GM19463 (cell line): ENCODE results near the gene LCMT1.
"Not testable (repeated sequence)": the region's sequence is repeated elsewhere in the genome, so short reads cannot be mapped to it uniquely, and the experiment has no call there.

ENCODE experiments used
- ATAC-seq: cut with Tn5 transposase; IDR thresholded peaks from one replicate; pipeline ENCODE4 v1.9.1; 2021; ENCODE audit warnings: mild to moderate bottlenecking, moderate library complexity; ENCODE audit not compliant: unreplicated experiment

Gene LCMT1

DNA sequence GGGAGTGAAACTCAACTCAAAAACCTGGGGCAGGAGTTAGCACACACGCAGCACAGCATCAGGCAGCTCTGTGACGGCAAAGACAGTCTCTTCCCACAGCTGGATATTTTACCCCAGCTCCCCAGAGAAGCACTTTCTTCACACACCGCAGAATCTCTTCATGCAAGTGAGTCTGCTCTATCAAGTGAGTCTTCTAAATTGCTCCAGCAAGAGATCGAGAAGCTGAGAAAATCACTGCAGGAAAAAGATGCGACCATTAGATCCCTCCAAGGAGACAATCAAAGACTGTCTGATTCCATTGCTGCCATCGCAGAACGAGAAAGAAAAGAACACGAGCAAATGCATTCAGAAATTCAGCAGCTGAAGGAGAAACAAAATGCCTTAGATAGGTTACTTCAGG lies 16.9 kb upstream of the LCMT1 start:
- ATAC-seq: no peak

DNA sequence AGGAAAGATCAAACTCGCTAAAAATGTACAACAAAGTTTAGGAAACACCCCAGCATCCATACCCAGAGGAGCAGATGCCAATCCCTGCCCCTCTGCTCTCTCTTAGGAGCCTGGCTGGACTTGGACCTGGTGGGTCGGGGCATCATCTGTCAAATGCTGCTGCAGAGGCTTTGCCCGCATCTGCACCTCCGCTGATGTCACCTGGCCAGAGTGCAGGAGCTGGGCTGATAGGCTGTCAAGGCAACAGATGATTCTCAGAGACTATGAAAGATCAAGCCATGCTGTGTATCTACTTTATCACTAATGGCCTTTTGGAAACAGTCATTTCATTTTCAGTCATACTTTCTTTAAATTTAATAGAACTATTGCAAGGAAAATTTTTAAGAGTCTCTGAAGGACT lies 15.9 kb upstream of the LCMT1 start:
- ATAC-seq: no peak

DNA sequence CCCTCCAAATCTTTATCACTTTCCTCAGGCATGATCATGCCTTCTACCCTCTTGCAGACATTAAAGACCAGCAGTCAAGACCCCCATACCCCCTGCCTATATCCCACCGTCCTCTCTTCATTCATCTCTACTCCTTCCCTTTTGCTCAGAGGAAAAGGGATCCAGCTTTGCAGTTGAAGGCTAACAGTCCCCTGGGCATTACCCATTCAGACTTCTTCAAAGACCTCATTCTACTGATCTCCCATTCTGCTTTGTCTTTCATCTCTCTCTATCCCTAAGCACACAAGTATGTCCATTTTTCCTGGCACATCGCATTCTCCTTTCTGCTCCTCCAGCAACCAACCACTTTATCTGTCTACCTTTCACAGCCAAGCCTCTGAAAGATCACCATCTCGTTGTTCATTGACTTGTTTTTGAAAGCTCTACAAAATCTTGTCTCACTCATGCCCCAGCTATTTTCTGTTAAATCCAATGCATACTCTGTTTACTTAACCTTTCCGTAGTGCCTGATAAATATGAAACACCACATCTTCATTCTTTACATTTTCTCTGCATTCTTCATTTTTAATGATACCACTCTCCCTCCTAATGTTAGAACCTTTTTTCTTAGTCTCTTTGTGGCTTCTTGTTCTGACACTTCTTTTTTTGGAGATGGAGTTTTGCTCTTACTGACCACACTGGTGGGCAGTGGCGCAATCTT lies 14.1 kb upstream of the LCMT1 start:
- no peak for ATAC-seq

DNA sequence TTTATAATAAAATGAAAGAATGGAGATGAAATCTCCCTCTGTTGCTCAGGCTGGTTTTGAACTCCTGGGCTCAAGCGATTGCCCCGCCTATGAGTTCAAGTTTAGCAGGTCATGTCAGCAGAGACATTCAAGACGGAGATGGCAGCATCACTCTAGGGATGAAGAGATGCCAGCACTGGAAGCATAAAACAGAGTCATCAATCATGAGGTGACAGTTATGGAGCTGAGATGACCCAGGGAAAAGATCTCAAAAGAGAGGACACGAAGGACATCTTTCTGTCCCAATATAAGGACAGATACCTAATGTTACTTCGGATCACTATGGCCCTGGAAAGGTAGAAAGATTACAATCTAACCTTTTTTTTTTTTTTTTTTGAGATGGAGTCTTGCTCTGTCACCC lies 11.0 kb upstream of the LCMT1 start:
- ATAC-seq: no peak

DNA sequence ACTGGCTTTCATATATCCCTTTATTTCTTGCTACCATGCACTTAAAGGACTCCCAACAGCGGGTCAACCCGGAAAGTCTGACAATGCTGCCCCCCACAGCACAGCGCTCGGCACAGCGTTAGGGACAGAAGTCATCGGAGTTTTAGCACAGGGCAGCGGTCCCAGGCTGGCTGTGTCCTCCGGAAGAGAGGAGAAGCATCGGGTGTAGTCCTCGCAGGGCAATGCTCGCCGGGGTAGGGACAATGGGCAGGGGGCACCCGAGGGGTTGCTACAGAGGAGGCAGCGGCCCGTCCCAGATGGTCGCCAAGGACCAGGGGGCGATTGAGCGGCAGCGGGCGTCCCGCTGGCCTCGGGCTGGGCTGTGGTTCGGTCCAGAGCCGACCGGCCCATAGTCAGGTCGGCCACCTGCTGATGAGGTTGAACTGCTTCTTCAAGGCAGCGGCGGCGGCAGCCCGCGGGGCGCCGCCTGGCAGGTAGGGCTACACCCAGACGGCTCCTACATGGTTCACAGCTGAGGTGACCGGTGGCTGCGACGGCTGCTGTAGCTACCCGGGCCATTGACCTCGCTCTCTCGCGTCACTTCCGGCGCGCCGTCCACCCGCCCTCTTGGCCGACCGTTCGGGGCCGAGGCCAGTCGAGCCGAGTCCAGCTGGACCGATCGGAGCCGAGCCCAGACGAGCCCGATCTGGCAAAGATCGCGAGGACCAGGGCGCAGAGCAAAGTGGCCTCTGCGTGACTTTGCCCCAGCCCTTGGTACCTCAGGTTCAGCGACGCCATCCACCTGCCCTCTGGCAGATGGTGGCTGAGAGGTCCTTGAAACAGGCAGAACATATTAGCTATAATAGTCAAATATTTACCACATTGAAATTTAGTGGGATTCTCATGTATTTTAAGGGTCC lies 4.7 kb upstream of the LCMT1 start:
- peak; percentile 48 for ATAC-seq

DNA sequence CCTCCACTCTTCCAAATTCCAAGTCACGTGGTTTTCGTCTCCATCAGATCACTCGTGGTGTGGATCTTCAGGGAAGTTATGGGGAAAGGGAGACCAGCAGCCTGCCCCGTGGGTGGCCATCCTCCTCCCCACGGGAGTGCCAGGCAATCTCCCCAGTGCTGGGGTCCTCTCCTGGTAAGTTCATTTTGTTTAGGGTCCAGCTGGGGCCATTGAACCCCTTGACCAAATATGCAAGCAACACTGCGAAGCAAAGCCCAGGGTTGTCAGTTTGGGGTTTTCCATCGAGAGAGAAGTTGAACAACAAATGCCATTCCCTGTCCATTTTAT lies 4.1 kb upstream of the LCMT1 start:
- no peak for ATAC-seq

DNA sequence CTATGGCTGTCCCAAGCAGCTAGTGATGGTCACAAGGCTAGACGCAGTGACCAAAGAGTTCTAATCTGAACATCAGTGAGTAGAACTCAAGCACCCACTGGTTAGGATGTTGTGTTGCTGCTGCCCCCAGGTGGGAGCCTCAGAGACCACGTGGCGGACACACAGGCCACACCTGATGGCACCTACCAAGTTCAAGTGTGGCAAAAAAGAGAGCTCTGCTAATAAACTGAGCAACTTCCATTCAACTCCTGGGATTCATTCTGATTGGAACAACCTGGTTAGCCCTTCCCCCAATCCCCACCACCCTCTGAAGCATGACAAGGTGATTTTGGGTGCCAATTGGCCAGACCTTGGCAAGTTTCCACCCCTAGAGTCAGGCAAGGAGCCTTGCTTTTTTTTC lies 3.5 kb upstream of the LCMT1 start:
- ATAC-seq: no peak

DNA sequence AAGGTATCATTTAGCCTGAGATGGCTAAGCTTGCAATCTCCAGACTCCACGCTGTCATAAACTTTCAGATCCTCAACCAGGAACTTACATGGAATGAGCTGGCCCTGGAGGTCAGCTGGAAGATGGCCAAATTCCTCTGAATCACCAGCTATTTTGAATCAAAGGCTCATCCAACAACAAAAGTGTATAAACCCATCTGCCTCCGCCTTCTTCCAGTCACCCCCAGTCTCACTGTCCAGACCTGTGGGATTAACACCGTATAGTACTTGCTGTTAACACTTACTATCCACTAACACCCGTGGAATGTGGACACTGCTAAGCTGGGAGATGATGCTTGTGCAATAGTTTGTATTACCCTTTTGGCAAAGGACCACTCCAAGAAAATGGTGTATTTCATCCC lies 1.9 kb upstream of the LCMT1 start:
- no peak for ATAC-seq

DNA sequence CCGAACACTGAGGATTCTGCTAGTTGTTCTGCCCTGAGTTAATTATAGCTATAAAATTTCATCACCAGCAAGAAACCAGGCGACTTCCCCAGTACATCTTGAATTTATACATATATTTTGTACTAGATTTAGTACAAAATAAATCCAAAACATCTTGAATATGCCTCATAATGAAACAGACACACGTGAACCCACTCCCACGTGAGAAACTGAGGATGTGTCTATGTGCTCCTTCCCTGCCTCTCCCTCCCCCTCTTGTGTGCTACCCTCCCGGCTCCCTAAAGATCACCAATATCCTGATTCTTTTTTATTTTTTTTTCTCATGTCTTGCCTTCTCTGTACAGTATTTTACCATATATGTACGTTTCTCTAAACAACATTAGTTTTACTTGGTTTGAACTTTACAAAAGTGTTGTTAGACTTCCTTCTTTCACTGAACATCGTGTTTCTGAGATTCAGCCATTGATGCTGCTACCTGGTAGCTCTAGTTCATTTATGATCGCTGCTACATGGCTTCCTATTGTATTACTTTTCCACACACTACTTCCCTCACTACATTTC lies 1.1 kb upstream of the LCMT1 start:
- ATAC-seq: no peak

DNA sequence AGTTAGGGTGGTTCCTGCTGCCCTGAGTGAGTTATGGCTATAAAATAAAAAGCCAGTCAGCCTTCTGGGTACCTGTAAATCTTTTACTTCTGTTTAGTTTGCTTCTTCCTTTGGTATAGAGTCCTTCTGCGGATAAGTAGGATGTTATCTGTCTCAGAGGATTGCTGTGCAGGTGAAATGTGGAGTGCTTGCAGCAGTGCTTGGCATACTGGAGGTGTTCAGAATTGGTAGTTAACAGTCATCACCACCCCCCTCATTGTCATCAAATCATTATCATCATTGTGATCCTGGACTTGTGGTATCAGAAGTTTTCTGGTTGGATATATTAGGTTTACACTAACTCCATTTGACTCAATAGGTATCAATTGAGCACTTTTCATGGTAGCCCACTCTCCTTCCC lies 2.6 kb downstream of the LCMT1 start:
- ATAC-seq: no peak

DNA sequence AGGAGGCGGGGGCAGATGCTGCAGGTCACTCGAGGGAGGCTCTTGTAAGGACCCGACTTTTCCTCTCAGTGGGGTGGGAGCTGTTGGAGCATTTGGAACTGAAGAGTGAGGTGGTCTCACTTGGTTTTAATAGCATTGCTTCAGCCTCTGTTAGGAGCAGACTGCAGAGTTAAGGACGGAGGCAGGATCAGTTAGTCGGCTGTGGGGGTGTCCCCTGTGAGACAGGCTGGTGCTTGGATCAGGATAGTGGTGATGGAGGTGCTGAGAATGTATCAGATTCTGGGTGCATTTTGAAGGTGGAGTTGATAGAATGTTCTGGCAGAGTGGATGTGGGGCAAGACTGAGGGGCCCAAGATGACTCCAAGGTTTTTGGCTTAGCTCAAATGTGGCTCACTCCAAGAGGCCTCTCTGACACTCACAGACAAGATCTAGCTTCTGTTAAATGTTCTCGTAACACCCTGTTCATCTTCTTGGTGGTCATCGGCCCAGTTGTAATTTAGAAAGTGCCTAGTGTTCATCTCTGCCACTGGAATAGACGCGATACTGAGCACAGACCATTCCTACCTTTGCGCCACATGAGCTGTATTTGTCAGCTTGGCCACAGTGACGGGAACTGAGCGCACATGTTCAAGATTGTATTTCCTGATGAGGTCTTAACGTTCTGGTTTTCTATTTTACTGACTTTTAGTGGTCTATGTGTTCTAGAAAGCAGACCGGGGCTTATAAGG lies 7.5 kb downstream of the LCMT1 start:
- no peak for ATAC-seq

DNA sequence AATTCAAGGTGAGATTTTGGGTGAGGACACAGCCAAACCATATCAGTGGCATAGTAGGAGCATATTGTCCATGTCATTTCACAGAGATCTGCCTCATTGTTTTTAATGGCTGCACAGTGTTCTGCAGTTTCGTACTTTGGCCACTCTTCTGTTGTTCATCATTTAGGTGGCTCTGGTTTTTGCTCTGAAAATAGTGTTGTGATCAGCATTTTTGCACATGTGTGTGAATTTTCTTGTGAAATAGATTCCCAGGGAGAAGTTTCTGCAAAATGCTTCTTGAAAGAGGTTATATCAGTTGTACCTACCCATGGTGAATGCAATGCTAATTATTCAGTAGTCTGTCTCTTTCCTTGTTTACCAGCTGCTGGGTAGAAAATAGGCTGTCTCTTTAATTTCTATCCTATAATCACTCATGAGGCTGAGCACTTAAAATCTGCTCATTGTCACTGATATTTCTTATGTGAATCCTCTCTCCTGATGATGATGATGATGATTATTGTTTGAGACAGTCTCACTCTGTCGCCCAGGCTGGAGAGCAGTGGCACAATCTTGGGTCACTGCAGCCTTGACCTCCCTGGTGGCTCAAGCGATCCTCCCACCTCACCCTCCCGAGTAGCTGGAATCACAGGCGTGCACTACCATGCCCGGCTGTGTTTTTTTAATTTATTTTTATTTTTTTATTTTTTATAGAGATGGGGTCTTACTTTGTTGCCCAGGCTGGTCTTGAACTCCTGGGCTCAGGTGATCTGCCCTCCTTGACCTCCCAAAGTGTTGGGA lies 10.5 kb downstream of the LCMT1 start:
- ATAC-seq: no peak

DNA sequence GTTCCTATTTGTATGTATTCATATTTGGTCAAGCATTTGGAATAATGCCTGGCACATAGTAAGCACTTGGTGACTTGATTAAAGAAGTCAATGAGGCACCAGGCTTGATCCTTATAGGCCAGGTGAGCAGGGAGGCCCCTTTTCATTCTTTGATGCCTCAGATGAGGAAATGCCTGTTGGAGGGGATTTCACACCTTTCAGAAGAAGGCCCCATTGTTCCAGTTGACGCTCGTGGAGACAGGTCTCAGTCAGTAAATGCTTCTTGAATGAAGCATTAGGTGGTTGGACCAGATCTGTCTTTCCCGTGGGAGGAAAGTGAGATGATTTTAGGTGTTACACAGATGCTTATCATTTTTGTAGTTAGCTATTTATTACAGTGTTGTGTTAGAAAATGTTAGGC lies 13.0 kb downstream of the LCMT1 start:
- ATAC-seq: no peak

DNA sequence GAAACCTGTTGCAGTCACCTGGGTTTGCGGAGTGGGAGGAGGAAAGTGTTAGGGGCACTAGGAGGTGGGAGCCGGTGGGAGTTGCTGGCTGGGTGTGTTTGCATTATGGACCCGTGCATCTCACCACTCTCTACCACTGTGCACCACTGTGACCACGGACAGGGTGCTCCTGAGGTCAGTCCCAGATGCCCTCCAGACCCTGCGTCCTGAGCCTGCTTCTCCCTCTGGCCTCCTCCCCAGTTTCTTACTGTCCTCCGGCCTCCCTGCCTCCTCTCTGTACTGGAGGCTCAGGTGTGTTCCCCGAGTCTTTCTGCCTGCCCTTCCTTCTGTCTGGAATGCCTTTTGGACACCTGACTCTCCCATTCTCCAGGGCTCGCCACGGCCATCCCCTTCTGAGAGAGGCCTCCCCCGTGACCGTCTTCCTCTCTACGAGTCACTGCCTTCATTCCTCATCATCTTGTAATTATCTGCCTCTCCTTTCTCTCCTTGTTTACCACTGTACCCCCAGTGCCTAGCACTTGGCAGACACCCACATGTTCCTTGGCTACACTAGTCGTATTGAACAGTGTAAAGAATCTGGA lies 14.6 kb downstream of the LCMT1 start:
- ATAC-seq: not testable (repeated sequence)

DNA sequence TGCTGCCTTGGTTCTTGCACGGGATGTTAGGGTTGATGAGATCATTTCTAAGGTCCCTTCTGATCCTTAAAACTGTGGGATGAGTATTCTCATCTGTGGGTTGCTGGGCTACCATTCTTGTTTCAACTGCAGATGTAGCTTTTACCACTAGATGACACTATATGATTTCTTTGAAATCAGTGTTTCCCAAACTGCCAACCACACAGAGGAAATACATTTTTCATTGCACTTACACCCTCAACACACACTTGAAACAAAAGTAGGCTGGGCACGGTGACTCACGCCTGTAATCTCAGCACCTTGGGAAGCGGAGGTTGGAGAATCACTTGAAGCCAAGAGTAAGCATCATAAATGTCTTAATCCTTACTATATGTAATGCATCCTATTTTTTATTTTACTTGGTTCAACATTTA lies 15.3 kb downstream of the LCMT1 start:
- ATAC-seq: no peak

DNA sequence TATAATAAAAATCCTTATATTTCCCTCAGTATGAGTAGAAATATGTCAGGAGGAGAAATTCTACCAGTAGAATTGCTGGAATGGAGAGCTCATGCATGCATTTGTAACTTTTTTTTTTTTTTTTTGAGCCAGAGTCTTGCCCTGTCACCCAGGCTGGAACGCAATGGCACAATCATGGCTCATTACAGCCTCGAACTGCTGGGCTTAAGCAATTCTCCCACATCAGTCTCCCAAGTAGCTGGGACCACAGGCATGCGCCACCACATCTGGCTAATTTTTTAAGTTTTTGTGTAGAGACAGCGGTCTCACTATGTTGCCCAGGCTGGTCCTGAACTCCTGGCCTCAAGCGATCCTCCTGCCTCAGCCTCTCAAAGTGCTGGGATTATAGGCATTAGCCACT lies 21.2 kb downstream of the LCMT1 start:
- not testable (repeated sequence) for ATAC-seq

DNA sequence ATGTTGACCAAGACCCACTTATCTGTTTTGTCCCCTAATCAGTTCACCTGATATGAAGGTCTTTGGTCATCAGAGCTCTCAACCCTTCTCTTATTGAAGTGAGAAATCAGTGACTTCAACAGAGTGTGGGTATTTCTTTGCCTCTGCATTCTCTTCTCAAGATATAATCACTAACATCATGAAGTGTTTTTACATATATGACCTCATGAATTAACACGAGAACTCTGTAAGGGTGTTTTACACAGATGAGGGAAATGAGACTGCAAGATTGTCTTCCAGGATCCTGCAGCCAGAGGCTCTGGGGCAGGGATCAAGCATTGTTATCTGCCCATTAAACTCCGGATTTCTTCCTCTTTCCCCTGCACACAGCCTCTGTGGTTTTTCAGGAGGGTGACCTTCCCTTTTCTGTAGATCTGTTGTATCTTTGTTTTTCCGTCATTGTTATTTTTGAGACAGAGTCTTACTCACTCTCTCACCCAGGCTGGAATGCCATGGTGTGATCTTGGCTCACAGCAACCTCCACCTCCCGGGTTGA lies 22.7 kb downstream of the LCMT1 start:
- no peak for ATAC-seq

DNA sequence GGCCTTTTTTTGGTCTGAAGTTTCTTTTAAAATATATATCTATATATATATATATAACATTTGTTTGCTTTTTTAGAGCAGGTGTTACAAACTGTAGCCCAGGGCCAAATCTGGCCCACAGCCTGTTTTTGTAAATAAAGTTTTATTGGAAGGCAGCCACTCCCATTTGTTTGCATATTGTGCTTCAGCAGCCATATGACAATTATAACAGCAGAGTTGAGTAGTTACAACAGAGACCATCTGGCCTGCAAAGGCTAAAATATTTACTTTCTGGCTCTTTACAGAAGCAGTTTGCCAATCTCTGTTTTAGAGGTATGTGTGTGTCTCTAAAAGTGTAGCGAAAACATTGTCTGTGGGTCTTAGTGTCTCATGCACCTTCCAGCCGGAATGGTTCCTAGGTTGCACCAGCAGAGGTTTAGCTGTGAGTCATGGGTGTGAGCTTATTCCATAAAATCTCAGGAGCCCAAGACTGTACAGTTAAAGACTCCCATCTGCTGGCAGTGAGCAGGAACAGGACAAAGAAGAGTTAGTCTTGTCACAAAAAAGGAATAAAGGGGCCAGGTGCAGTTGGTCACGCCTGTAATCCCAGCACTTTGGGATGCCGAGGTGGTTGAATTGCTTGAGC lies 23.8 kb downstream of the LCMT1 start:
- ATAC-seq: no peak

DNA sequence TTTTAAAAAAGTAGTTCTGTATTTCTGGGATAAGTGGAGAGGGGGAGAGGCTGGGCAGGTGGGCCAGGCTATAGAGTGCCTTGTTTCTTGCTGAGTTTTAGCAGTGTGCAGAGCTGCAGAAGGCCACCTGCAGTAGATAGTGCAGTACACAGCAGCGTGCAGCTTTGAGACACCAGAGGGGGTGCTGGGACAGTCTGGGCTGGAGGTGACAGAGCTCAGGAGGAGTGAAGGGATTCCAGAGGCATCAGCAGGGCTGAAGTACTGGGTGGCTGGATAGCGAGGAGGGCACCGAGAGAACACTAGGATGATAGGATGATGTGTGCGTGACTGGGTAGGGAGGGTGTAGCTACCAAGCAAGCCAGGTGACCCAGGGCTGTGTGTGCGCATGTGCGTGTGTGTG lies 26.6 kb downstream of the LCMT1 start:
- ATAC-seq: no peak

DNA sequence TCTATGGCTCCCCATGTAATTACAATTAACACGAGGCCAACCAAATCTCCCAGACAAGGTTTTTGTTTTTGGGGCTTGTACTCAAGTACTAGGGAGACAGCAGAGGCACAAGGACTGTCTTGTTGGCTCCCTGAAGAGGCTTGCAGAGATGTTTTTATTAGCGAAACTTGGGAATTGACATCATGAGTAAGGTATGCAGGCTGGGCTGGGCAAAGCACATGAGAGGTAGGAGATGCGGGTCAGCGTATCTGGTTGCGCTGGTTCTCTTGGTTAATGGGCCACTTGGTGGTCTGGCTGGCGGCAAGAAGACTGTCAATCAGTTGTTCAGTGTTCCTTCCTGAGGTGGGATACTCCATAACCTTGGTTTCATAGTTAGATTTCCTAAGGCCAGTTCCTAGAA lies 28.9 kb downstream of the LCMT1 start:
- no peak for ATAC-seq
